Embryonic facial prominence (tissue), 1 donor: Measurements from ENCODE around the gene C16orf96.

Experiments
- DNase-seq: peaks from one replicate; pipeline ENCODE4 v3.0.0-alpha.2; 2016; ENCODE audit errors: extremely low spot score

Gene C16orf96

GRCh38 chr16:4616047-4616811 is 60.1 kb downstream of the C16orf96 start:
- DNase-seq: peak; percentile 99

GRCh38 chr16:4617880-4618279 is 61.7 kb downstream of the C16orf96 start:
- DNase-seq: no peak

GRCh38 chr16:4618645-4619418 is 62.7 kb downstream of the C16orf96 start:
- no peak for DNase-seq

- DNase-seq: no peak
Measured at GRCh38 chr16:4623593-4623992, 67.5 kb downstream of the C16orf96 start.

GRCh38 chr16:4624015-4624826 is 68.1 kb downstream of the C16orf96 start, which contains the start of gene MGRN1:
Gene MGRN1 (plus strand): TSS chr16:4624826. CDS start chr16:4624961, 135 bp downstream.
- peak; percentile 95 for DNase-seq

- DNase-seq: no peak
Measured at GRCh38 chr16:4624827-4625559, 68.9 kb downstream of the C16orf96 start.

GRCh38 chr16:4625560-4626159 is 69.5 kb downstream of the C16orf96 start:
- DNase-seq: no peak

GRCh38 chr16:4626396-4626795 is 70.3 kb downstream of the C16orf96 start:
- no peak for DNase-seq

GRCh38 chr16:4628283-4628682 is 72.1 kb downstream of the C16orf96 start:
- DNase-seq: no peak

- no peak for DNase-seq
Measured at GRCh38 chr16:4631444-4631843, 75.3 kb downstream of the C16orf96 start.

- no peak for DNase-seq
Measured at GRCh38 chr16:4633910-4634635, 77.9 kb downstream of the C16orf96 start.

- DNase-seq: no peak
Measured at GRCh38 chr16:4634768-4635167, 78.6 kb downstream of the C16orf96 start.

- DNase-seq: no peak
Measured at GRCh38 chr16:4636196-4636595, 80.1 kb downstream of the C16orf96 start.

- DNase-seq: no peak
Measured at GRCh38 chr16:4637501-4638166, 81.5 kb downstream of the C16orf96 start.

GRCh38 chr16:4639899-4640509 is 83.9 kb downstream of the C16orf96 start:
- no peak for DNase-seq

GRCh38 chr16:4640572-4641305 is 84.6 kb downstream of the C16orf96 start:
- no peak for DNase-seq

- no peak for DNase-seq
Measured at GRCh38 chr16:4641306-4641687, 85.2 kb downstream of the C16orf96 start.

- no peak for DNase-seq
Measured at GRCh38 chr16:4641895-4642294, 85.8 kb downstream of the C16orf96 start.
